Lower leg skin (tissue), 4 donors: Measurements from ENCODE around the gene DDX54. TPM values are rescaled to one million over a fixed set of nuclear protein-coding genes. Genes with fewer than 3 reads are reported as not detected.
"Not testable (repeated sequence)": the region's sequence is repeated elsewhere in the genome, so short reads cannot be mapped to it uniquely, and the experiment has no call there.

Experiments used
- DNase-seq, 2 donors: peaks; one replicate each; pipeline ENCODE4 v3.0.0-alpha.2; 2019; ENCODE audit warnings: low spot score in 2 of 2
- H3K4me3 ChIP-seq: fragments of 200-600 bp; sonication (generic); 2 replicates; pipeline ENCODE4 v1.5.1; 2017; ENCODE audit warnings: mild to moderate bottlenecking, low read depth; ENCODE audit not compliant: poor library complexity, severe bottlenecking
- POLR2A ChIP-seq, 2 donors: fragments of 450-650 bp; IDR thresholded peaks; one replicate each; pipeline ENCODE4 v1.6.1; 2016 to 2017; ENCODE audit warnings: antibody characterized with exemption in 2 of 2, mild to moderate bottlenecking in 1 of 2, moderate library complexity in 1 of 2
- WGBS, 2 donors: methylation state at CpG; one replicate each; pipeline ENCODE4 v1.1.5; 2018; 5-methylcytosine and 5-hydroxymethylcytosine counted together
- intact Hi-C: fragments of 100-400 bp; cut with DNase I; formaldehyde crosslinking; loops from one replicate; pipeline ENCODE4 v1.15.0; 2023; ENCODE audit warnings: low total_unique reads
- total RNA-seq, 4 donors: library from RNA; depleted of rRNA; stranded (reverse); fragments of >200 nt; gene quantifications; one replicate each; pipeline ENCODE4 v1.1.0, GENCODE V29; 2016
- TF ChIP-seq, protein P1 (sequence below), 3 donors: fragments of 450-650 bp; IDR thresholded peaks; one replicate each; pipeline ENCODE4 v1.5.1; 2016; ENCODE audit warnings: antibody characterized with exemption in 3 of 3, mild to moderate bottlenecking in 3 of 3, moderate library complexity in 2 of 3

Gene DDX54
- total RNA-seq, 4 donors from 2014 or later: 48.6 to 106 (median 77.3) TPM

DNA sequence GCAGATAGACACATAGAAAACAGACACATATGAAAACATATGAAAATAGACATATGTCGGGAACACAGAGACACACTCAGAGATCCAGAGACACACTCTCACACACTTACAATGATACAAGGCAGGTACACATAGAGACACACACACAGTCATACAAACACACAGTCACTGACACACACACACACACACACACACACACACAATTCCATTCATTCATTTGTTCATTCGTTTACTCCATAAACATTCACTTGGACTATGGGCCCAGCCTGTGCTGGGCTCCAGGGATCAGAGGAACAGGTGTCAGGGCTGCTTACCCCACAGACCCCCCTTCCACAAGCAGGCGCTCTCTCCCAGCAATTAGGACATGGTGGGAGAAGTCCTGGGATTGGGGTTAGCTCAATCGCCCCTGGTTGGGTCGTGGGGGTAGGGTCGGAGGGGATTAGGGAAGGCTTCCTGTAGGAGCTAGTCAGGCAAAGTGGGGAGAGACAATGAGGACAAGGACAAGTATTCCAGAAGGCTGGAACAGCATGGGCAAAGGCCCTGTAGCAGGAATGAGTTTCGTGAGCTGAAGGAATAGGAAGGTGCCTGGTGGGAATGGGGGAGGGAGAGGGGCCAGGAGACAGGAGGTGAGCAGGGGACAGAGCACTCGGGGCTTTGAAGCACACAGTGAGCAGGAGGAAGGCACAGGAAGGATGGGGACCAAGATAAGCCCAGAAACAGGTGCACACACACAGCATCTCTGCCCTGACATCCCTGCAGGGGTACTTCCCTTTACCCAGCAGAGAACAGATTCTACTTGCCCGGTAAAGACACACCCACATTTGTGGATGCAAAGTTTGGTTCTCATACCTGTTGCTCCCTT, 56.2 kb downstream of the DDX54 start:
- DNase-seq: no peak
- TF ChIP-seq, protein P1, sequence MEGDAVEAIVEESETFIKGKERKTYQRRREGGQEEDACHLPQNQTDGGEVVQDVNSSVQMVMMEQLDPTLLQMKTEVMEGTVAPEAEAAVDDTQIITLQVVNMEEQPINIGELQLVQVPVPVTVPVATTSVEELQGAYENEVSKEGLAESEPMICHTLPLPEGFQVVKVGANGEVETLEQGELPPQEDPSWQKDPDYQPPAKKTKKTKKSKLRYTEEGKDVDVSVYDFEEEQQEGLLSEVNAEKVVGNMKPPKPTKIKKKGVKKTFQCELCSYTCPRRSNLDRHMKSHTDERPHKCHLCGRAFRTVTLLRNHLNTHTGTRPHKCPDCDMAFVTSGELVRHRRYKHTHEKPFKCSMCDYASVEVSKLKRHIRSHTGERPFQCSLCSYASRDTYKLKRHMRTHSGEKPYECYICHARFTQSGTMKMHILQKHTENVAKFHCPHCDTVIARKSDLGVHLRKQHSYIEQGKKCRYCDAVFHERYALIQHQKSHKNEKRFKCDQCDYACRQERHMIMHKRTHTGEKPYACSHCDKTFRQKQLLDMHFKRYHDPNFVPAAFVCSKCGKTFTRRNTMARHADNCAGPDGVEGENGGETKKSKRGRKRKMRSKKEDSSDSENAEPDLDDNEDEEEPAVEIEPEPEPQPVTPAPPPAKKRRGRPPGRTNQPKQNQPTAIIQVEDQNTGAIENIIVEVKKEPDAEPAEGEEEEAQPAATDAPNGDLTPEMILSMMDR (IDR thresholded peaks at IDR 0.05): no peak
- no peak for TF ChIP-seq POLR2A (IDR thresholded peaks at IDR 0.05)
- intact Hi-C loops: no loop called here
- H3K4me3 ChIP-seq: no peak overlapping the region
- 60 to 66% methylated on average over 9 of the region's 9 CpGs for WGBS, 2 donors

DNA sequence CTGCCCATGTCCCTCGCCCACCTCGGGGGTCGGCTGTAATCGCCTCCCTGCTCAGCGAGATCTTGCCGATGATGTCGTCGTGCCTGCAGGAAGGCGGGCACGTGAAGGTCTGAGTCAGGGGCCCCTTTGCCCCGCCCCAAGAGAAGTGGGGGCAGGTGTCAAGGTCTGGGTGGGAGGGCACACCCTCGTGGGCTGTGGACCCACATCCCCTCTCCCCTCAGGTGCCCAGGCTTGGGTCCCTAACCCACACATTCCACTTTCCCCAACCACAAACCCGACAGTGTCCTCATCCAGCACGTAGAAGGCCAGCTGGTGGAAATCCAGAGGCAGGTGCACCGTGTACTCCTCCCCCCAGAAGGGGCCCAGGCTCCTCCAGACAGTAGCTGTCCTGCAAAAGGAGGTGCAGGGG, 57.5 kb downstream of the DDX54 start:
- no peak for DNase-seq
- intact Hi-C loops: no loop called here
- TF ChIP-seq POLR2A (IDR thresholded peaks at IDR 0.05): no peak
- TF ChIP-seq, protein P1 (IDR thresholded peaks at IDR 0.05): no peak
- H3K4me3 ChIP-seq: no peak overlapping the region
- 43 to 59% methylated on average over 12 to 15 of the region's 15 CpGs for WGBS, 2 donors

DNA sequence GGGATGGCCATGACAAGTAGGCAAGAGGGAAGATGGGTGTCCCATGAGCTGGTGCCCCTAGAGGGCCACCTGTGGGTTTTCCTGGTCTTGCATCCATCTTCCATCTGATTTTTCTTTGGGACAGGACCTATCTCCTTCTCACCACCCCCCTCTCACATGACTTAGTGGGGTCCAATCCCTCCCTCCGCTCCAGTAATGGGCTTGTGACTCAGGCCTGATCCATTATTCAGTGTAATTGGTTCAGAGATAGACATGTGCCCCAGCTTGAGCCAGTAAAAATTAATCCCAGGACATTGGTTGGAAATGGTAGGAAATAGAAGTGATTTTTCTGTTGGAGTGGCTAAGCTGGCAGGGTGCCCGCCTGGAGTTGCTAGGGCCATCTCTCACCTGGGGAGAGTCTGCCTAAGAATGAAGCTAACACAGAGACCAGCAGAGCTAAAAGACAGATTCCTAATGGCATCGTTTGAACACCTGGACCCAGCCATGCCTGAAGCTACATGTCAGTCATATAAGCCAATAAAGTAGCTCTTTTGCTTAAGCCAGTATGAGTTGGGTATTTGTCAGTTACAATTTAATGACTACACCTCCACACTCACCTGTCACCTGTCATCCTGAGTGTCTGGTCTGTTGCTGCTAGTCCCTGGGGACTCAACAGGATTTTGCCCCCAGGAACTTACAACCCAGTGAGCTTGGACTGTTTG, 64.5 kb downstream of the DDX54 start:
- WGBS, 2 donors: 67 to 68% methylated on average over 3 of the region's 3 CpGs
- no peak for TF ChIP-seq POLR2A (IDR thresholded peaks at IDR 0.05)
- TF ChIP-seq, protein P1 (IDR thresholded peaks at IDR 0.05): no peak
- intact Hi-C loops: no loop called here
- DNase-seq: no peak
- H3K4me3 ChIP-seq: no peak overlapping the region

DNA sequence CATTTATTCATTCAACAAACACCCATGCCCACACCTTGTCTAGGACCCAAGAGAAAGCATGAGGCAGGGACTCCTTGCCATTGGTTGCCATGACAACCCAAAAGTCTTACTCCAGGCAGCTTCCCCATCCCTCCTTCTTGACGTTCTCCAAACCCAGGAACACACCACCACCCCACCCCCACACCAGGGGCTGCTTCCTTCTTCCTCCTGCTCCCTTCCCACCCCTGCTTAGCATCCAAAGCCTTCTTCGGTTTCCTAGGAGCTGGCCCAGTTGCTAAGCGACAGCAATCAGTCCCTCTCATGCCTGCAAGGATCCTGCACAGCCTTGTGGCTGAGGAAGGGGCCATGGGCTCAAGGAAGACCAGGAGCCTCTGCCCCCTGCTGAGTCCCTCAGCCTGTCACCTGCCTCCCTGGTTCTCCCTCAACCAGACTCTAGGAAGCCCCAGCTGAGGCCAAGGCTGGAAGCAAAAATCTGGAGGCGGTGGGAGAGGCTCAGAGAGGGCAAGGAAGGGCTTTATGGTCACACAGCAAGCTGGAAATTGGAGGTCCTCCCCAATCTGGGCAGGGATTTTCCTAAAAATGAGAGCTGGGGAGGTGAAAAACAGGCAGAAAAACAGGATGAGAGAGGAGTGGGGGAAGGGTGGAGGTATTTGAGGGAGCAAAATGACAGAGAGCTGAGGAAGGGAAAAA, 65.2 kb downstream of the DDX54 start:
- intact Hi-C loops: no loop called here
- WGBS, 2 donors: 42 to 47% methylated on average over 4 of the region's 4 CpGs
- TF ChIP-seq, protein P1 (IDR thresholded peaks at IDR 0.05): no peak
- no peak for TF ChIP-seq POLR2A (IDR thresholded peaks at IDR 0.05)
- no peak for DNase-seq
- H3K4me3 ChIP-seq: no peak overlapping the region

DNA sequence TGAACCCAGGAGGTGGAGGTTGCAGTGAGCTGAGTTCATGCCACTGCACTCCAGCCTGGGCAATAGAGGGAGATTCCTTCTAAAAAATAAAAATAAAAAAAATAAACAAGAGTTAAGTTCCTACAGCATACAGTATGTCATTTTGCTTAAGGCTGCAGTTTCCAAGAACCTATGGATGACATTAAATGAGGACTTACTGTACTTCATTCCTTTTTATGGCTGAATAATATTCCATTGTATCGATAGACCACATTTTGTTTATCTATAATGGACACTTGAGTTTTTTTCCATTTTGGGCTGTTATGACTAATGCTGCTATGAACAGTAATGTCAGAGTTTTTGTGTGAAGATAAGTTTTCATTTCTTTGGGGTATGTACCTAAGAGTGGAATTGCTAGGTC, 67.1 kb downstream of the DDX54 start:
- H3K4me3 ChIP-seq: no peak overlapping the region
- intact Hi-C loops: no loop called here
- 96 to 100% methylated on average over 1 of the region's 1 CpG for WGBS, 2 donors
- TF ChIP-seq POLR2A (IDR thresholded peaks at IDR 0.05): no peak
- TF ChIP-seq, protein P1 (IDR thresholded peaks at IDR 0.05): no peak
- DNase-seq: no peak

DNA sequence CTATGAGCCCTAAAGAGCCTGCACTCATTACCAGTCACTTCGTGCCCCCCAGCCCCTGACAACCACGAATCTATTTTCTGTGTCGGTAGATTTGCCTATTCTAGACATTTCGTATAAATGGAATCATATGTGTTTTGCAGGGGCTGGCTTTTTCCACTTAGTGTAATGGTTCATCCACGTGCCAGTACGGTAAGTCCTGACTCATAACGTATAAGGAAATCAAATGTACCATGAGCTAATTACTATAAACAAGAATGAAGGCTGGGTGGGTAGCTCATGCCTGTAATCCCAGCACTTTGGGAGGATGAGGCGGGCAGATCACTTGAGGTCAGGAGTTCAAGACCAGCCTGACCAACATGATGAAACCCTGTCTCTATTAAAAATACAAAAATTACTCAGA, 67.6 kb downstream of the DDX54 start:
- H3K4me3 ChIP-seq, DNase-seq, intact Hi-C loops: not testable (repeated sequence)
- 56 to 57% methylated on average over 8 of the region's 8 CpGs for WGBS, 2 donors
